GM23338 (cell line): Measurements from ENCODE around the gene RAD51B.

Experiments
- CREB1 ChIP-seq: fragments of 250-450 bp; sonication (Bioruptor Pico); IDR thresholded peaks from 2 replicates; pipeline ENCODE4 v1.5.0; 2020; ENCODE audit warnings: low read depth, mild to moderate bottlenecking, moderate library complexity
- CTCF ChIP-seq, 2 experiments: fragments of 200-600 bp in 1 of 2; sonication (generic) in 1 of 2; conservative IDR thresholded peaks; 2 replicates each; pipeline versions ENCODE4 v1.5.1 to v1.6.1; 2016 to 2017; ENCODE audit warnings: antibody characterized with exemption in 2 of 2, low read depth in 2 of 2, mild to moderate bottlenecking in 2 of 2, moderate library complexity in 1 of 2
- ETS1 ChIP-seq: IDR thresholded peaks from 2 replicates; pipeline ENCODE4 v1.6.1; 2016; ENCODE audit warnings: antibody characterized with exemption
- EZH2 ChIP-seq: fragments of 200-600 bp; sonication (generic); IDR thresholded peaks from one replicate; pipeline ENCODE4 v1.8.0; 2017; ENCODE audit warnings: antibody characterized with exemption, mild to moderate bottlenecking, low read depth; ENCODE audit not compliant: unreplicated experiment
- EZH2phosphoT487 ChIP-seq: fragments of 200-600 bp; sonication (generic); IDR thresholded peaks from one replicate; pipeline ENCODE4 v1.8.1; 2018; ENCODE audit warnings: antibody characterized with exemption; ENCODE audit not compliant: unreplicated experiment
- JUNB ChIP-seq: IDR thresholded peaks from one replicate; pipeline ENCODE4 v1.6.1; 2016; ENCODE audit warnings: antibody characterized with exemption; ENCODE audit not compliant: unreplicated experiment
- NANOG ChIP-seq: IDR thresholded peaks from 2 replicates; pipeline ENCODE4 v1.6.1; 2016; ENCODE audit warnings: antibody characterized with exemption, borderline replicate concordance
- POLR2AphosphoS5 ChIP-seq: IDR thresholded peaks from 2 replicates; pipeline ENCODE4 v1.6.1; 2016; ENCODE audit warnings: antibody characterized with exemption, low read depth
- REST ChIP-seq: IDR thresholded peaks from one replicate; pipeline ENCODE4 v1.6.1; 2018; ENCODE audit warnings: antibody characterized with exemption; ENCODE audit not compliant: unreplicated experiment
- STAT1 ChIP-seq: IDR thresholded peaks from one replicate; pipeline ENCODE4 v1.6.1; 2016; ENCODE audit warnings: antibody characterized with exemption; ENCODE audit not compliant: unreplicated experiment
- ZNF114 ChIP-seq: fragments of 250-450 bp; sonication (Bioruptor Pico); IDR thresholded peaks from 2 replicates; pipeline ENCODE4 v1.5.0; 2020; ENCODE audit warnings: mild to moderate bottlenecking, moderate library complexity
- ZNF331 ChIP-seq: fragments of 250-450 bp; sonication (Bioruptor Pico); IDR thresholded peaks from 2 replicates; pipeline ENCODE4 v1.5.0; 2020; ENCODE audit warnings: low read depth, mild to moderate bottlenecking, moderate library complexity

- TF ChIP-seq CTCF (conservative IDR thresholded peaks at IDR 0.05; ENCODE audit: low read depth in 2 of 2), result no peak
- TF ChIP-seq POLR2AphosphoS5, result no peak
- no peak for TF ChIP-seq REST
- no peak for TF ChIP-seq EZH2
- no peak for TF ChIP-seq CREB1 (CRISPR knock-in tag)
- no peak for TF ChIP-seq ZNF114 (CRISPR knock-in tag)
- TF ChIP-seq EZH2phosphoT487, result no peak
- TF ChIP-seq NANOG, result no peak
- no peak for TF ChIP-seq ETS1
- no peak for TF ChIP-seq ZNF331
- no peak for TF ChIP-seq STAT1
- TF ChIP-seq JUNB, result no peak
Observed at GRCh38 chr14:68633131-68633991, 813.8 kb downstream of the RAD51B start.
